SK-N-SH (cell line): ENCODE results near the gene DZIP1. TPM values are rescaled to one million over a fixed set of nuclear protein-coding genes. Genes with fewer than 3 reads are reported as not detected.

Experiments
- CTCF ChIA-PET: fragments of 300-600, 350-600 bp; formaldehyde crosslinking; extraction: SDS; loops from one replicate; lab custom pipeline; 2021; lab: Yijun Ruan, JAX
- POLR2A ChIA-PET: fragments of 350-600 bp; sonication (Branson Sonifier 250); formaldehyde crosslinking; extraction: SDS; loops from one replicate; lab custom pipeline; 2020; ENCODE audit warnings: antibody characterized with exemption, inconsistent platforms; lab: Yijun Ruan, JAX
- DNase-seq: peaks from one replicate; pipeline ENCODE4 v3.0.0; 2012
- H2AFZ ChIP-seq: fragments of 200-600 bp; sonication (generic); 2 replicates; pipeline ENCODE4 v1.8.1; 2016; ENCODE audit warnings: antibody characterized with exemption, mild to moderate bottlenecking, low read depth
- H3F3A ChIP-seq: fragments of 200-600 bp; sonication (generic); replicated peaks from 2 replicates; pipeline ENCODE3; 2016; ENCODE audit warnings: antibody characterized with exemption, mild to moderate bottlenecking; ENCODE audit not compliant: insufficient read depth
- H3K27ac ChIP-seq, 2 experiments: fragments of 200-500 bp in 1 of 2; fragments of 200-600 bp in 1 of 2; sonication (Bioruptor generic) in 1 of 2; sonication (generic), shearing (Covaris generic) in 1 of 2; 2 replicates each; pipeline versions ENCODE4 v1.5.1 to v1.6.1; 2014 to 2016; ENCODE audit warnings: low read depth in 2 of 2, inconsistent platforms in 1 of 2, low read length in 1 of 2, mild to moderate bottlenecking in 1 of 2, mixed read lengths in 1 of 2
- H3K27me3 ChIP-seq: fragments of 200-600 bp; sonication (generic), shearing (Covaris generic); 2 replicates; pipeline ENCODE4 v1.6.1; 2016; ENCODE audit warnings: mixed run types; ENCODE audit not compliant: insufficient read depth
- H3K36me3 ChIP-seq, 2 experiments: fragments of 200-500 bp in 1 of 2; fragments of 200-600 bp in 1 of 2; sonication (Bioruptor generic) in 1 of 2; sonication (generic) in 1 of 2; replicated peaks in 1 of 2; 2 replicates each; pipeline versions ENCODE3 to v1.5.1; 2014 to 2016; ENCODE audit warnings: low read length in 1 of 2, mild to moderate bottlenecking in 1 of 2; ENCODE audit not compliant: insufficient read depth in 2 of 2, control insufficient read depth in 1 of 2
- H3K4me1 ChIP-seq, 2 experiments: fragments of 200-500 bp in 1 of 2; fragments of 200-600 bp in 1 of 2; sonication (Bioruptor generic) in 1 of 2; sonication (generic), shearing (Covaris generic) in 1 of 2; 2 replicates each; pipeline versions ENCODE4 v1.5.1 to v1.6.1; 2014 to 2016; ENCODE audit warnings: low read depth in 1 of 2, low read length in 1 of 2, mixed run types in 1 of 2; ENCODE audit not compliant: insufficient read depth in 2 of 2, control insufficient read depth in 1 of 2
- H3K4me2 ChIP-seq: fragments of 200-600 bp; sonication (generic), shearing (Covaris generic); 2 replicates; pipeline ENCODE4 v1.6.1; 2017; ENCODE audit warnings: mixed run types
- H3K4me3 ChIP-seq, 2 experiments: fragments of 200-500 bp in 1 of 2; fragments of 200-600 bp in 1 of 2; sonication (Bioruptor generic) in 1 of 2; sonication (generic), shearing (Covaris generic) in 1 of 2; 2 replicates each; pipeline versions ENCODE4 v1.5.1 to v1.8.1; 2014 to 2016; ENCODE audit warnings: low read depth in 2 of 2, inconsistent platforms in 1 of 2, low read length in 1 of 2, mild to moderate bottlenecking in 1 of 2, mixed read lengths in 1 of 2, moderate library complexity in 1 of 2
- H3K79me2 ChIP-seq: fragments of 200-600 bp; sonication (generic); 2 replicates; pipeline ENCODE4 v1.8.1; 2017; ENCODE audit warnings: mild to moderate bottlenecking; ENCODE audit not compliant: insufficient read depth
- H3K9ac ChIP-seq: fragments of 200-600 bp; sonication (generic); 2 replicates; pipeline ENCODE4 v1.6.1; 2017; ENCODE audit warnings: mixed run types
- H3K9me2 ChIP-seq: fragments of 200-600 bp; sonication (generic); 2 replicates; pipeline ENCODE4 v1.6.1; 2017; ENCODE audit warnings: mixed run types
- H3K9me3 ChIP-seq: fragments of 200-600 bp; sonication (generic); 2 replicates; pipeline ENCODE4 v1.6.1; 2017; ENCODE audit warnings: mixed run types, mild to moderate bottlenecking, moderate library complexity
- H4K20me1 ChIP-seq: fragments of 200-600 bp; sonication (generic); 2 replicates; pipeline ENCODE4 v1.6.1; 2017; ENCODE audit warnings: mild to moderate bottlenecking, mixed run types; ENCODE audit not compliant: insufficient read depth
- CHD2 ChIP-seq: fragments of 150-350 bp; IDR thresholded peaks from 2 replicates; pipeline ENCODE4 v1.6.1; 2018; ENCODE audit warnings: low read length; ENCODE audit not compliant: partially characterized antibody
- ELF1 ChIP-seq: IDR thresholded peaks from 2 replicates; pipeline ENCODE4 v1.4.0; 2012
- EP300 ChIP-seq, 2 experiments: IDR thresholded peaks; 2 replicates each; pipeline versions ENCODE4 v1.4.0 to v1.6.1; 2012; ENCODE audit warnings: borderline replicate concordance in 1 of 2, low read depth in 1 of 2, low read length in 1 of 2
- EZH2phosphoT487 ChIP-seq: fragments of 200-600 bp; sonication (generic); IDR thresholded peaks from 2 replicates; pipeline ENCODE4 v1.6.1; 2017; ENCODE audit warnings: low read depth, mixed run types, mild to moderate bottlenecking, antibody characterized with exemption, moderate library complexity, borderline replicate concordance
- FOXM1 ChIP-seq: IDR thresholded peaks from 2 replicates; pipeline ENCODE4 v1.4.0; 2012; ENCODE audit warnings: low read depth, mild to moderate bottlenecking
- JUND ChIP-seq: IDR thresholded peaks from 2 replicates; pipeline ENCODE4 v1.4.0; 2012
- MEF2A ChIP-seq: IDR thresholded peaks from 2 replicates; pipeline ENCODE4 v1.4.0; 2012; ENCODE audit warnings: low read depth, borderline replicate concordance
- NFIC ChIP-seq: IDR thresholded peaks from 2 replicates; pipeline ENCODE4 v1.4.0; 2012; ENCODE audit warnings: borderline replicate concordance
- RAD21 ChIP-seq: IDR thresholded peaks from 2 replicates; pipeline ENCODE4 v1.6.1; 2012; ENCODE audit warnings: mild to moderate bottlenecking, low read length
- RXRA ChIP-seq: IDR thresholded peaks from 2 replicates; pipeline ENCODE4 v1.4.0; 2012; ENCODE audit warnings: low read depth, mild to moderate bottlenecking, borderline replicate concordance
- SMC3 ChIP-seq: IDR thresholded peaks from 2 replicates; pipeline ENCODE4 v1.6.1; 2012; ENCODE audit warnings: low read depth, low read length, improper control_type of control experiment
- TAF1 ChIP-seq: IDR thresholded peaks from 2 replicates; pipeline ENCODE4 v1.6.1; 2012; ENCODE audit warnings: low read depth, mild to moderate bottlenecking, low read length, moderate library complexity, borderline replicate concordance
- TCF12 ChIP-seq: IDR thresholded peaks from 2 replicates; pipeline ENCODE4 v1.4.0; 2012
- WGBS: methylation state at CpG from one replicate; pipeline ENCODE4 v1.1.6; 2017; ENCODE audit warnings: low lambda C conversion rate; 5-methylcytosine and 5-hydroxymethylcytosine counted together
- polyA plus RNA-seq, 3 experiments: library from polyadenylated mRNA; depleted of rRNA; stranded (reverse); fragments of >200 nt; gene quantifications; 2 replicates each; pipeline ENCODE4 v1.2.3, GENCODE V29; 2012
- TF ChIP-seq, protein P1 (sequence below): IDR thresholded peaks from 2 replicates; pipeline ENCODE4; 2012
- TF ChIP-seq, protein P2 (sequence below): fragments of 150-350 bp; IDR thresholded peaks from 2 replicates; pipeline ENCODE4 v1.6.1; 2017; ENCODE audit warnings: antibody characterized with exemption, low read length, low read depth, borderline replicate concordance
- TF ChIP-seq, protein P3 (sequence below): fragments of 150-350 bp; IDR thresholded peaks from 2 replicates; pipeline ENCODE4 v1.6.1; 2016; ENCODE audit warnings: mild to moderate bottlenecking, low read depth, low read length
- TF ChIP-seq, protein P4 (sequence below): fragments of 200-600 bp; sonication (generic); IDR thresholded peaks from 2 replicates; pipeline ENCODE4 v1.6.1; 2017; ENCODE audit warnings: antibody characterized with exemption, mild to moderate bottlenecking, moderate library complexity
- TF ChIP-seq, protein P5 (sequence below): IDR thresholded peaks from 2 replicates; pipeline ENCODE4 v1.4.0; 2012; ENCODE audit warnings: low read depth, borderline replicate concordance
- TF ChIP-seq, protein P6 (sequence below): IDR thresholded peaks from 2 replicates; pipeline ENCODE4 v1.4.0; 2012; ENCODE audit warnings: low read depth, borderline replicate concordance

Gene DZIP1
- polyA plus RNA-seq, 1 of the 3 experiments (the other 2 are of a cell fraction) = 15.0 TPM

DNA sequence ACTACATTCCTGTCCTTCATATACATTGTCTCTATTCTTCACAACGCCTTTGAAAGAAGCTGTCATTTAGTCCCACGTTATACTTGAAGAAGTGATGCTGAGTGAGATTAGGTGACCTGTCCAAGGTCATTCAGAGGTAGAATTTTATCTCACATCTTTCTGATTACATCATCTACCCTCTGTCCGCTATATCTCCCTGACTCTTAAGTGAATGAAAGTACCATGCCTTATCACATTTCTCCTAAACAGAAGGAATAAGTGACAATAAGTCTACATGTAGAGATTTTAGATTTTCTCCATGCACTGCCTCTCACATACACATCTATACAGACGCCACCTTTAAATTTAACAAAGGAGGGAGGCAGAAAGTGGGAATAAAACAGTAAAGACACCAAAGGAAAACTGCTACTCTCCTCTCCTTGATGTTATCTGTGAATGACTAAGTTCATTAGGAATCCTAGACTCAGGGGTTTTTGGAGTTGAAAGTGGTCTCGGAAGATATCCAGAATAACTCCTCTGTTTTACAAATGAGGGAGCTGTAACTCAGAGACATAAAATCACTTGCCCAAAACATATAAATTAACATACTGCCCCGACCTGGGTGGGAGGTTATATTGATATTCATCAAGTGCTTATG, 96.9 kb downstream of the DZIP1 start:
- Histone ChIP-seq H3K27me3 (no peaks in the 10 kb centered on the region), H3K9me3 (no peaks in the 10 kb centered on the region), H3K9me2 (no peaks in the 10 kb centered on the region), H3K4me1 (no peaks in the 10 kb centered on the region; a peak in 2 of 4 replicates), H3F3A (no peaks in the 10 kb centered on the region), H4K20me1 (no peaks in the 10 kb centered on the region), H3K9ac (no peak overlapping the region), H3K79me2 (no peaks in the 10 kb centered on the region), H2AFZ (peak overlapping the region; percentile 66), H3K27ac (no peak overlapping the region), H3K4me3 (no peak overlapping the region)
- DNase-seq = no peak
- POLR2A ChIA-PET = no interaction called here
- TF ChIP-seq, protein P1, sequence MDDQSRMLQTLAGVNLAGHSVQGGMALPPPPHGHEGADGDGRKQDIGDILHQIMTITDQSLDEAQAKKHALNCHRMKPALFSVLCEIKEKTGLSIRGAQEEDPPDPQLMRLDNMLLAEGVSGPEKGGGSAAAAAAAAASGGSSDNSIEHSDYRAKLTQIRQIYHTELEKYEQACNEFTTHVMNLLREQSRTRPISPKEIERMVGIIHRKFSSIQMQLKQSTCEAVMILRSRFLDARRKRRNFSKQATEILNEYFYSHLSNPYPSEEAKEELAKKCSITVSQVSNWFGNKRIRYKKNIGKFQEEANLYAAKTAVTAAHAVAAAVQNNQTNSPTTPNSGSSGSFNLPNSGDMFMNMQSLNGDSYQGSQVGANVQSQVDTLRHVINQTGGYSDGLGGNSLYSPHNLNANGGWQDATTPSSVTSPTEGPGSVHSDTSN = no peak
- peak; percentile 69; the same call in 1 of the 2 replicates for TF ChIP-seq RXRA
- TF ChIP-seq, all 33 proteins: peak for 1
- Histone ChIP-seq H3K4me2 (peak overlapping the region; percentile 32; the same call in 1 of the 2 replicates), H3K36me3 (no peaks in the 10 kb centered on the region)
- 32% methylated on average over 6 of the region's 6 CpGs for WGBS
- CTCF ChIA-PET = interaction anchor here (0.6 to 5.3 kb wide), 2 partner anchors 8 to 11 kb away, joined by 3 to 29 read pairs; no protein-coding TSS in a partner anchor

DNA sequence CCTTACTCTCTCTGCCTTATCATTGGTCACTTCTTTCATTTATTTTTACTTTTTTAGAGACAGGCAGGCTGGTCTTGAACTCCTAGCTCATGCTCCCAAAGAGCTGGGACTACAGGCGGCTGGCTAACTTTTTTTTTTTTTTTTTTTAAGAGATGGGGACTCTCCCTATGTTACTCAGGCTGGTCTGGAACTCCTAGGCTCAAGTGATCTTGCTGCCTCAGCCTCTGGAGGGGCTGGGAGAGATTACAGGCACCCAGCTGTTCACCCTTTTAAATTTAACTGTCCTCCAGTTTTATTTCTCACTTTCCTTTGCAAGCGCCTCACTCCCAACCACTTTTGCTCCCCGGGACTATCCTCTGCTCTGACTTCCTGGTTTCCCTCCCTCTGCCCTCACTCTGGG, 97.6 kb downstream of the DZIP1 start:
- no peak for DNase-seq
- Histone ChIP-seq H3K36me3 (no peaks in the 10 kb centered on the region), H3K27me3 (no peaks in the 10 kb centered on the region), H3K4me3 (no peak overlapping the region), H3K27ac (no peak overlapping the region), H3K4me2 (no peak overlapping the region), H4K20me1 (no peaks in the 10 kb centered on the region), H3K9ac (no peak overlapping the region), H3K9me3 (no peaks in the 10 kb centered on the region), H3K79me2 (no peaks in the 10 kb centered on the region), H2AFZ (peak overlapping the region; percentile 60; the same call in 1 of the 2 replicates), H3K9me2 (no peaks in the 10 kb centered on the region), H3K4me1 (no peaks in the 10 kb centered on the region; a peak in 2 of 4 replicates), H3F3A (no peaks in the 10 kb centered on the region)
- 89% methylated on average over 2 of the region's 3 CpGs for WGBS
- ChIA-PET POLR2A (no interaction called here), CTCF (interaction anchor here (5.3 kb wide), 1 partner anchor 10 kb away, joined by 29 read pairs; no protein-coding TSS in a partner anchor)
- TF ChIP-seq ELF1 (no peak), JUND (no peak), NFIC (no peak), FOXM1 (no peak), TAF1 (no peak), SMC3 (no peak), RXRA (no peak), RAD21 (no peak), CHD2 (no peak), MEF2A (no peak), EZH2phosphoT487 (no peak), EP300 (IDR thresholded peaks at IDR 0.05; ENCODE audit: borderline replicate concordance in 1 of 2, low read depth in 1 of 2, low read length in 1 of 2) (no peak), TCF12 (no peak)
- TF ChIP-seq, protein P2, sequence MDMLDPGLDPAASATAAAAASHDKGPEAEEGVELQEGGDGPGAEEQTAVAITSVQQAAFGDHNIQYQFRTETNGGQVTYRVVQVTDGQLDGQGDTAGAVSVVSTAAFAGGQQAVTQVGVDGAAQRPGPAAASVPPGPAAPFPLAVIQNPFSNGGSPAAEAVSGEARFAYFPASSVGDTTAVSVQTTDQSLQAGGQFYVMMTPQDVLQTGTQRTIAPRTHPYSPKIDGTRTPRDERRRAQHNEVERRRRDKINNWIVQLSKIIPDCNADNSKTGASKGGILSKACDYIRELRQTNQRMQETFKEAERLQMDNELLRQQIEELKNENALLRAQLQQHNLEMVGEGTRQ = no peak
- TF ChIP-seq, protein P3, sequence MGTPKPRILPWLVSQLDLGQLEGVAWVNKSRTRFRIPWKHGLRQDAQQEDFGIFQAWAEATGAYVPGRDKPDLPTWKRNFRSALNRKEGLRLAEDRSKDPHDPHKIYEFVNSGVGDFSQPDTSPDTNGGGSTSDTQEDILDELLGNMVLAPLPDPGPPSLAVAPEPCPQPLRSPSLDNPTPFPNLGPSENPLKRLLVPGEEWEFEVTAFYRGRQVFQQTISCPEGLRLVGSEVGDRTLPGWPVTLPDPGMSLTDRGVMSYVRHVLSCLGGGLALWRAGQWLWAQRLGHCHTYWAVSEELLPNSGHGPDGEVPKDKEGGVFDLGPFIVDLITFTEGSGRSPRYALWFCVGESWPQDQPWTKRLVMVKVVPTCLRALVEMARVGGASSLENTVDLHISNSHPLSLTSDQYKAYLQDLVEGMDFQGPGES = no peak
- TF ChIP-seq, protein P4, sequence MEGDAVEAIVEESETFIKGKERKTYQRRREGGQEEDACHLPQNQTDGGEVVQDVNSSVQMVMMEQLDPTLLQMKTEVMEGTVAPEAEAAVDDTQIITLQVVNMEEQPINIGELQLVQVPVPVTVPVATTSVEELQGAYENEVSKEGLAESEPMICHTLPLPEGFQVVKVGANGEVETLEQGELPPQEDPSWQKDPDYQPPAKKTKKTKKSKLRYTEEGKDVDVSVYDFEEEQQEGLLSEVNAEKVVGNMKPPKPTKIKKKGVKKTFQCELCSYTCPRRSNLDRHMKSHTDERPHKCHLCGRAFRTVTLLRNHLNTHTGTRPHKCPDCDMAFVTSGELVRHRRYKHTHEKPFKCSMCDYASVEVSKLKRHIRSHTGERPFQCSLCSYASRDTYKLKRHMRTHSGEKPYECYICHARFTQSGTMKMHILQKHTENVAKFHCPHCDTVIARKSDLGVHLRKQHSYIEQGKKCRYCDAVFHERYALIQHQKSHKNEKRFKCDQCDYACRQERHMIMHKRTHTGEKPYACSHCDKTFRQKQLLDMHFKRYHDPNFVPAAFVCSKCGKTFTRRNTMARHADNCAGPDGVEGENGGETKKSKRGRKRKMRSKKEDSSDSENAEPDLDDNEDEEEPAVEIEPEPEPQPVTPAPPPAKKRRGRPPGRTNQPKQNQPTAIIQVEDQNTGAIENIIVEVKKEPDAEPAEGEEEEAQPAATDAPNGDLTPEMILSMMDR = no peak
- TF ChIP-seq, protein P5, sequence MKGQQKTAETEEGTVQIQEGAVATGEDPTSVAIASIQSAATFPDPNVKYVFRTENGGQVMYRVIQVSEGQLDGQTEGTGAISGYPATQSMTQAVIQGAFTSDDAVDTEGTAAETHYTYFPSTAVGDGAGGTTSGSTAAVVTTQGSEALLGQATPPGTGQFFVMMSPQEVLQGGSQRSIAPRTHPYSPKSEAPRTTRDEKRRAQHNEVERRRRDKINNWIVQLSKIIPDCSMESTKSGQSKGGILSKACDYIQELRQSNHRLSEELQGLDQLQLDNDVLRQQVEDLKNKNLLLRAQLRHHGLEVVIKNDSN = no peak
- TF ChIP-seq, protein P6, sequence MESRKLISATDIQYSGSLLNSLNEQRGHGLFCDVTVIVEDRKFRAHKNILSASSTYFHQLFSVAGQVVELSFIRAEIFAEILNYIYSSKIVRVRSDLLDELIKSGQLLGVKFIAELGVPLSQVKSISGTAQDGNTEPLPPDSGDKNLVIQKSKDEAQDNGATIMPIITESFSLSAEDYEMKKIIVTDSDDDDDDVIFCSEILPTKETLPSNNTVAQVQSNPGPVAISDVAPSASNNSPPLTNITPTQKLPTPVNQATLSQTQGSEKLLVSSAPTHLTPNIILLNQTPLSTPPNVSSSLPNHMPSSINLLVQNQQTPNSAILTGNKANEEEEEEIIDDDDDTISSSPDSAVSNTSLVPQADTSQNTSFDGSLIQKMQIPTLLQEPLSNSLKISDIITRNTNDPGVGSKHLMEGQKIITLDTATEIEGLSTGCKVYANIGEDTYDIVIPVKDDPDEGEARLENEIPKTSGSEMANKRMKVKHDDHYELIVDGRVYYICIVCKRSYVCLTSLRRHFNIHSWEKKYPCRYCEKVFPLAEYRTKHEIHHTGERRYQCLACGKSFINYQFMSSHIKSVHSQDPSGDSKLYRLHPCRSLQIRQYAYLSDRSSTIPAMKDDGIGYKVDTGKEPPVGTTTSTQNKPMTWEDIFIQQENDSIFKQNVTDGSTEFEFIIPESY = no peak
